WTC11 (cell line): Measurements from ENCODE around the gene IRX3. TPM values are rescaled to one million over a fixed set of nuclear protein-coding genes. Genes with fewer than 3 reads are reported as not detected.

Experiments
- ATAC-seq: fragments of 200-7000 bp; cut with Tn5 transposase; 2 replicates; pipeline ENCODE4 v1.10.0; 2021; ENCODE audit warnings: mild to moderate bottlenecking, moderate library complexity
- CTCF ChIA-PET: fragments of 300-600 bp; sonication (Branson Sonifier 250); formaldehyde crosslinking; loops from one replicate; lab custom pipeline; 2021; ENCODE audit warnings: antibody characterized with exemption; lab: Charles Lee
- POLR2A ChIA-PET: fragments of 350-600 bp; sonication (Branson Sonifier 250); formaldehyde crosslinking; loops from one replicate; lab custom pipeline; 2021; ENCODE audit warnings: antibody characterized with exemption; lab: Charles Lee
- DNase-seq: peaks from one replicate; pipeline ENCODE4 v3.0.0; 2021; ENCODE audit warnings: low spot score
- H3K27ac Mint-ChIP-seq: 2 replicates; pipeline ENCODE4 v1.8.0; 2021; ENCODE audit warnings: mixed read lengths
- H3K27me3 Mint-ChIP-seq: 2 replicates; pipeline ENCODE4 v1.8.0; 2021; ENCODE audit warnings: low read depth, mild to moderate bottlenecking, moderate library complexity, mixed read lengths
- H3K36me3 Mint-ChIP-seq: 2 replicates; pipeline ENCODE4 v1.8.0; 2021; ENCODE audit warnings: mixed read lengths
- H3K4me1 Mint-ChIP-seq: 2 replicates; pipeline ENCODE4 v1.8.0; 2022; ENCODE audit warnings: mixed read lengths
- H3K4me3 Mint-ChIP-seq: 2 replicates; pipeline ENCODE4 v1.8.0; 2021; ENCODE audit warnings: mild to moderate bottlenecking, moderate library complexity, mixed read lengths
- H3K9me3 Mint-ChIP-seq: 2 replicates; pipeline ENCODE4 v1.8.0; 2021; ENCODE audit warnings: mixed read lengths
- GABPB1 ChIP-seq: sonication (generic); formaldehyde crosslinking; IDR thresholded peaks from 2 replicates; pipeline ENCODE4 v1.8.1; 2023; ENCODE audit warnings: mild to moderate bottlenecking, missing genetic modification reagents
- KAT7 ChIP-seq: sonication (generic); formaldehyde crosslinking; IDR thresholded peaks from 2 replicates; pipeline ENCODE4 v1.8.1; 2023; ENCODE audit warnings: missing genetic modification reagents, mild to moderate bottlenecking, borderline replicate concordance
- NR1H2 ChIP-seq: sonication (generic); formaldehyde crosslinking; IDR thresholded peaks from 2 replicates; pipeline ENCODE4 v1.9.0; 2021; ENCODE audit warnings: mild to moderate bottlenecking, moderate library complexity, missing genetic modification reagents
- total RNA-seq: library from RNA; stranded (reverse); gene quantifications from 3 replicates; pipeline ENCODE4 v1.2.3, GENCODE V29; 2021
- TF ChIP-seq, protein P1 (sequence below): sonication (generic); formaldehyde crosslinking; IDR thresholded peaks from 2 replicates; pipeline ENCODE4 v1.8.1; 2022; ENCODE audit warnings: low read depth, missing genetic modification reagents, borderline replicate concordance
- TF ChIP-seq, protein P2 (sequence below): sonication (generic); formaldehyde crosslinking; IDR thresholded peaks from 2 replicates; pipeline ENCODE4 v1.8.1; 2023; ENCODE audit warnings: mild to moderate bottlenecking, moderate library complexity, missing genetic modification reagents
- TF ChIP-seq, protein P3 (sequence below): sonication (generic); formaldehyde crosslinking; IDR thresholded peaks from 2 replicates; pipeline ENCODE4 v1.8.1; 2022; ENCODE audit warnings: mild to moderate bottlenecking, moderate library complexity, missing genetic modification reagents
- TF ChIP-seq, protein P4 (sequence below): sonication (generic); formaldehyde crosslinking; IDR thresholded peaks from 2 replicates; pipeline ENCODE4 v1.8.0; 2023; ENCODE audit warnings: missing genetic modification reagents
- TF ChIP-seq, protein P5 (sequence below): sonication (generic); formaldehyde crosslinking; conservative IDR thresholded peaks from 2 replicates; pipeline ENCODE4 v1.8.1; 2023; ENCODE audit warnings: mild to moderate bottlenecking, low read depth, missing genetic modification reagents, moderate library complexity
- TF ChIP-seq, protein P6 (sequence below): fragments of 250-450 bp; sonication (Bioruptor Pico); IDR thresholded peaks from 2 replicates; pipeline ENCODE4 v1.9.0; 2021; ENCODE audit warnings: moderate library complexity, mild to moderate bottlenecking, inconsistent platforms, borderline replicate concordance
- TF ChIP-seq, protein P7 (sequence below): sonication (generic); formaldehyde crosslinking; IDR thresholded peaks from 2 replicates; pipeline ENCODE4 v1.8.1; 2023; ENCODE audit warnings: mild to moderate bottlenecking, missing genetic modification reagents

Gene IRX3
- total RNA-seq, 1 experiment from 2014 or later, result 1.1 TPM

DNA sequence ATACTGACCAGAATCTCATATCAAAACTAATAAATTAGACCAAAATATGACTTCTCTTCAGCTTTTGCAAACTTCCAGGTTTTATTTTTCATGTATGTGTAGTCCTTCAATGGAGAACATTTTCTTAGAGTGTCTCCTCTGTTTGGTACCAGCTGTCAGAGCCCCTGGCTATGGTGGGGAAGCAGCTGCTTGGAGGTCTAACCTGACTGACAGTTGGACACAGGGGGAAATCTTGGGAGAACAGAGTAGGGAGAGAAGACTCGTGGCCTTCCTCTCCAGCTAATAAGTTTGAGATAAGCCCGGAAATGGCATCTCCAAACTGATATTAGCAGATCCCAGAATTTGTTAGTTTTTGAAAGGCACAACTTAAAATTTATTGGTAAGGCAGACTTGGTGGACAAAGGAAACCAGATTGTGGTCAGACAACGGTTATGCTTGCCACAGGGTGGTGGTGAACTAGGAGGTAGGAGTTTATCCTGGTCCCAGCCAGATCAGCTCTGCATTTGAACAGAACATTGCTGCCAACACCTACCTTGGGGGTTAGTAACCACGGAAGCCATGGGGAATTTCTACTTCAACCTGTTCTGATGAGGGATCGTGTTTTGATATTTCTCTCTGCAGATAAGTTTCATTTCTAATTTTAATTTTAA is 39.2 kb upstream of the IRX3 start (continued):
- TF ChIP-seq, protein P1, sequence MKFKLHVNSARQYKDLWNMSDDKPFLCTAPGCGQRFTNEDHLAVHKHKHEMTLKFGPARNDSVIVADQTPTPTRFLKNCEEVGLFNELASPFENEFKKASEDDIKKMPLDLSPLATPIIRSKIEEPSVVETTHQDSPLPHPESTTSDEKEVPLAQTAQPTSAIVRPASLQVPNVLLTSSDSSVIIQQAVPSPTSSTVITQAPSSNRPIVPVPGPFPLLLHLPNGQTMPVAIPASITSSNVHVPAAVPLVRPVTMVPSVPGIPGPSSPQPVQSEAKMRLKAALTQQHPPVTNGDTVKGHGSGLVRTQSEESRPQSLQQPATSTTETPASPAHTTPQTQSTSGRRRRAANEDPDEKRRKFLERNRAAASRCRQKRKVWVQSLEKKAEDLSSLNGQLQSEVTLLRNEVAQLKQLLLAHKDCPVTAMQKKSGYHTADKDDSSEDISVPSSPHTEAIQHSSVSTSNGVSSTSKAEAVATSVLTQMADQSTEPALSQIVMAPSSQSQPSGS, result no peak
- TF ChIP-seq, protein P2, sequence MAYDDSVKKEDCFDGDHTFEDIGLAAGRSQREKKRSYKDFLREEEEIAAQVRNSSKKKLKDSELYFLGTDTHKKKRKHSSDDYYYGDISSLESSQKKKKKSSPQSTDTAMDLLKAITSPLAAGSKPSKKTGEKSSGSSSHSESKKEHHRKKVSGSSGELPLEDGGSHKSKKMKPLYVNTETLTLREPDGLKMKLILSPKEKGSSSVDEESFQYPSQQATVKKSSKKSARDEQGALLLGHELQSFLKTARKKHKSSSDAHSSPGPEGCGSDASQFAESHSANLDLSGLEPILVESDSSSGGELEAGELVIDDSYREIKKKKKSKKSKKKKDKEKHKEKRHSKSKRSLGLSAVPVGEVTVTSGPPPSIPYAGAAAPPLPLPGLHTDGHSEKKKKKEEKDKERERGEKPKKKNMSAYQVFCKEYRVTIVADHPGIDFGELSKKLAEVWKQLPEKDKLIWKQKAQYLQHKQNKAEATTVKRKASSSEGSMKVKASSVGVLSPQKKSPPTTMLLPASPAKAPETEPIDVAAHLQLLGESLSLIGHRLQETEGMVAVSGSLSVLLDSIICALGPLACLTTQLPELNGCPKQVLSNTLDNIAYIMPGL (CRISPR knock-in tag), result no peak

DNA sequence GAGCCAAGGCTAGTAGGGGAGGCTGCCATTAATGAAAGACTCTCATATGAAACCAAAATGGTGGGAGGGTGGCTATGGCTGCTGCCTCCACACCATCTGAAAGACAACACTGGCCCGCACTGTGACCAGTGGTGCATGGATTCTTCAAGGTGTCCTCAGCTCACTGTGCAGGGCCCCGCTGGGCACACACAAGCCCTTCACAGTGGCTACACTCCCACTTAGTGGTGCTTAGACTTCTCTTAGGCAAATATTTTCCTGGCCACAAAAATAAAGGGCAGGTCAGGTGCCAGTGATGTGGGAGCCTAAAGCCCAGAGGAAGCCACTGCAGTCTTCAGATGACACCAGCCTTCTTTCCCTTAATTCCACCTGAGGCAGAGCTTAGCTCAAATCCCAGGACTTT is 38.1 kb upstream of the IRX3 start:
- Mint-ChIP-seq H3K27ac (no peak overlapping the region), H3K9me3 (no peaks in the 10 kb centered on the region), H3K27me3 (peaks cover 80% of the 10 kb centered on the region), H3K4me1 (peaks cover 22% of the 10 kb centered on the region), H3K4me3 (no peak overlapping the region), H3K36me3 (no peaks in the 10 kb centered on the region)
- no peak for TF ChIP-seq NR1H2 (CRISPR knock-in tag)
- no peak for TF ChIP-seq KAT7 (CRISPR knock-in tag)
- DNase-seq, result no peak
- CTCF ChIA-PET, result no interaction called here
- no peak for ATAC-seq
- POLR2A ChIA-PET, result interaction anchor here (0.7 kb wide), 1 partner anchor 274 kb away, joined by 6 read pairs; no protein-coding TSS in a partner anchor

DNA sequence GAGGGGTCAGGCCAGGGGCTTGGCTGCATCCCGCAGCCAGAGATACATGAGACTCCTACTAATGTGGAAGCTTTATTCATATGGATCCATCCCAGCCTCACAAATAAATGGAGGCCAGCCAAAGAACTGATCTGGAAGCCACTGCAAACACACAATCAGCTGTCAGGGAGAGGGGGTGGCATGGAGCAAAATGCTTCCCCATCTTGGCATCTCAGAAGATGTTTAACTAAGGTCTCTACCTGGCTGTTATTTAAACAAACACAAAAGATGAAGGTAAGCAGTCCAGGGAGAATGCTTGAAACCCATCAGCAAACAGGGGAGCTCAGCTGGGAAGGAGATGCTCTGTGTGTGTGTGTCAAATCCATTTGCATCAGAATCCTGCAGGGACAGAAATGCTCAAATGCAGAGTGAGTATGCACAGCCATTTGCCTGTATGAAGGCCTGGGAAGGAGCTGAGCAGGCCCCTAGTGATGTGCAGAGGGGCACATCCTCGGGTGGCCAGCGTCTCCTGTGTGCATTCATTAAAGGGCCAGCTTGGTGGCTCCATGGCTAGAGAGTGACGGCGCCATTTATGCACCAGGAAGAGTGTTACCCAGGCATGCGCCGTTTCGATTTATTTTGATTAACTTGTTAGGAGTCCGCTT is 34.2 kb upstream of the IRX3 start:
- ChIA-PET CTCF (interaction anchor here (2.2 kb wide), 1 partner anchor 10 kb away, joined by 6 read pairs; no protein-coding TSS in a partner anchor), POLR2A (interaction anchor here (0.7 to 1.0 kb wide), 2 partner anchors 10 to 11 kb away, joined by 3 read pairs; no protein-coding TSS in a partner anchor)
- ATAC-seq, result peak; percentile 80
- DNase-seq, result peak; percentile 22
- no peaks in the 10 kb centered on the region for H3K36me3 Mint-ChIP-seq
- H3K27ac Mint-ChIP-seq, result no peak overlapping the region
- H3K4me1 Mint-ChIP-seq, result peaks cover 23% of the 10 kb centered on the region
- no peak for TF ChIP-seq GABPB1 (CRISPR knock-in tag)
- TF ChIP-seq, protein P3, sequence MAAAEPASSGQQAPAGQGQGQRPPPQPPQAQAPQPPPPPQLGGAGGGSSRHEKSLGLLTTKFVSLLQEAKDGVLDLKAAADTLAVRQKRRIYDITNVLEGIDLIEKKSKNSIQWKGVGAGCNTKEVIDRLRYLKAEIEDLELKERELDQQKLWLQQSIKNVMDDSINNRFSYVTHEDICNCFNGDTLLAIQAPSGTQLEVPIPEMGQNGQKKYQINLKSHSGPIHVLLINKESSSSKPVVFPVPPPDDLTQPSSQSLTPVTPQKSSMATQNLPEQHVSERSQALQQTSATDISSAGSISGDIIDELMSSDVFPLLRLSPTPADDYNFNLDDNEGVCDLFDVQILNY, result no peak
- TF ChIP-seq, protein P4, sequence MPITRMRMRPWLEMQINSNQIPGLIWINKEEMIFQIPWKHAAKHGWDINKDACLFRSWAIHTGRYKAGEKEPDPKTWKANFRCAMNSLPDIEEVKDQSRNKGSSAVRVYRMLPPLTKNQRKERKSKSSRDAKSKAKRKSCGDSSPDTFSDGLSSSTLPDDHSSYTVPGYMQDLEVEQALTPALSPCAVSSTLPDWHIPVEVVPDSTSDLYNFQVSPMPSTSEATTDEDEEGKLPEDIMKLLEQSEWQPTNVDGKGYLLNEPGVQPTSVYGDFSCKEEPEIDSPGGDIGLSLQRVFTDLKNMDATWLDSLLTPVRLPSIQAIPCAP, result no peak
- TF ChIP-seq, protein P5, sequence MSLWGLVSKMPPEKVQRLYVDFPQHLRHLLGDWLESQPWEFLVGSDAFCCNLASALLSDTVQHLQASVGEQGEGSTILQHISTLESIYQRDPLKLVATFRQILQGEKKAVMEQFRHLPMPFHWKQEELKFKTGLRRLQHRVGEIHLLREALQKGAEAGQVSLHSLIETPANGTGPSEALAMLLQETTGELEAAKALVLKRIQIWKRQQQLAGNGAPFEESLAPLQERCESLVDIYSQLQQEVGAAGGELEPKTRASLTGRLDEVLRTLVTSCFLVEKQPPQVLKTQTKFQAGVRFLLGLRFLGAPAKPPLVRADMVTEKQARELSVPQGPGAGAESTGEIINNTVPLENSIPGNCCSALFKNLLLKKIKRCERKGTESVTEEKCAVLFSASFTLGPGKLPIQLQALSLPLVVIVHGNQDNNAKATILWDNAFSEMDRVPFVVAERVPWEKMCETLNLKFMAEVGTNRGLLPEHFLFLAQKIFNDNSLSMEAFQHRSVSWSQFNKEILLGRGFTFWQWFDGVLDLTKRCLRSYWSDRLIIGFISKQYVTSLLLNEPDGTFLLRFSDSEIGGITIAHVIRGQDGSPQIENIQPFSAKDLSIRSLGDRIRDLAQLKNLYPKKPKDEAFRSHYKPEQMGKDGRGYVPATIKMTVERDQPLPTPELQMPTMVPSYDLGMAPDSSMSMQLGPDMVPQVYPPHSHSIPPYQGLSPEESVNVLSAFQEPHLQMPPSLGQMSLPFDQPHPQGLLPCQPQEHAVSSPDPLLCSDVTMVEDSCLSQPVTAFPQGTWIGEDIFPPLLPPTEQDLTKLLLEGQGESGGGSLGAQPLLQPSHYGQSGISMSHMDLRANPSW (CRISPR knock-in tag), result no peak
- TF ChIP-seq, protein P6, sequence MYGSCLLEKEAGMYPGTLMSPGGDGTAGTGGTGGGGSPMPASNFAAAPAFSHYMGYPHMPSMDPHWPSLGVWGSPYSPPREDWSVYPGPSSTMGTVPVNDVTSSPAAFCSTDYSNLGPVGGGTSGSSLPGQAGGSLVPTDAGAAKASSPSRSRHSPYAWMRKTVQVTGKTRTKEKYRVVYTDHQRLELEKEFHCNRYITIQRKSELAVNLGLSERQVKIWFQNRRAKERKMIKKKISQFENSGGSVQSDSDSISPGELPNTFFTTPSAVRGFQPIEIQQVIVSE (CRISPR knock-in tag), result no peak
- TF ChIP-seq, protein P7, sequence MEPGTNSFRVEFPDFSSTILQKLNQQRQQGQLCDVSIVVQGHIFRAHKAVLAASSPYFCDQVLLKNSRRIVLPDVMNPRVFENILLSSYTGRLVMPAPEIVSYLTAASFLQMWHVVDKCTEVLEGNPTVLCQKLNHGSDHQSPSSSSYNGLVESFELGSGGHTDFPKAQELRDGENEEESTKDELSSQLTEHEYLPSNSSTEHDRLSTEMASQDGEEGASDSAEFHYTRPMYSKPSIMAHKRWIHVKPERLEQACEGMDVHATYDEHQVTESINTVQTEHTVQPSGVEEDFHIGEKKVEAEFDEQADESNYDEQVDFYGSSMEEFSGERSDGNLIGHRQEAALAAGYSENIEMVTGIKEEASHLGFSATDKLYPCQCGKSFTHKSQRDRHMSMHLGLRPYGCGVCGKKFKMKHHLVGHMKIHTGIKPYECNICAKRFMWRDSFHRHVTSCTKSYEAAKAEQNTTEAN (CRISPR knock-in tag), result 0 out of 2 replicates have a peak, but pooled peaks have one; percentile 51
- H3K27me3 Mint-ChIP-seq, result peaks cover 55% of the 10 kb centered on the region
- H3K4me3 Mint-ChIP-seq, result no peak overlapping the region
- no peaks in the 10 kb centered on the region for H3K9me3 Mint-ChIP-seq
